ENCODE measurements around the gene C16orf95. TPM values are rescaled to one million over a fixed set of nuclear protein-coding genes. Genes with fewer than 3 reads are reported as not detected.

Gene C16orf95
- total RNA-seq, 1 donor from 2014 or later: 6.9 TPM

DNA sequence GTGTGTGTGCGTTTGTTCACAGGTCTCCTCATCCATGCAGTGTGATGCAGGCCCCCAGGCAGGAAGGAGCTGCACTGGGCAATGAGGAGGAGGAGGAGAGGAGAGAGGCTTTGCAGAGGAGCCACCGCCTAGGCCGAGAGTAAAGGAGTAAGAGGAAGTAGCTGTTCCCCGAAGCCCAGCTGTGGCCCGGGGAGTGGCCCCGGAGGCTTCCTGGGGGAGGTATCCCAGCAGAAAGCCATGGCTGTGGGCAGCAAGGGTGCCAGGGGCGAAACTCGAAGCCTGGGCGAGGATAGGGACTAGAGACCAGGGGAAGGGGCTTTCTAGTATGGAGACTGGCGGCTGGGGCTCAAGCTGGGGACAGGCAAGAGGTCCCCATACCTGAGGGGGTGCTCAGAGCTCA lies 12.2 kb downstream of the C16orf95 start:
- TF ChIP-seq, protein P1, sequence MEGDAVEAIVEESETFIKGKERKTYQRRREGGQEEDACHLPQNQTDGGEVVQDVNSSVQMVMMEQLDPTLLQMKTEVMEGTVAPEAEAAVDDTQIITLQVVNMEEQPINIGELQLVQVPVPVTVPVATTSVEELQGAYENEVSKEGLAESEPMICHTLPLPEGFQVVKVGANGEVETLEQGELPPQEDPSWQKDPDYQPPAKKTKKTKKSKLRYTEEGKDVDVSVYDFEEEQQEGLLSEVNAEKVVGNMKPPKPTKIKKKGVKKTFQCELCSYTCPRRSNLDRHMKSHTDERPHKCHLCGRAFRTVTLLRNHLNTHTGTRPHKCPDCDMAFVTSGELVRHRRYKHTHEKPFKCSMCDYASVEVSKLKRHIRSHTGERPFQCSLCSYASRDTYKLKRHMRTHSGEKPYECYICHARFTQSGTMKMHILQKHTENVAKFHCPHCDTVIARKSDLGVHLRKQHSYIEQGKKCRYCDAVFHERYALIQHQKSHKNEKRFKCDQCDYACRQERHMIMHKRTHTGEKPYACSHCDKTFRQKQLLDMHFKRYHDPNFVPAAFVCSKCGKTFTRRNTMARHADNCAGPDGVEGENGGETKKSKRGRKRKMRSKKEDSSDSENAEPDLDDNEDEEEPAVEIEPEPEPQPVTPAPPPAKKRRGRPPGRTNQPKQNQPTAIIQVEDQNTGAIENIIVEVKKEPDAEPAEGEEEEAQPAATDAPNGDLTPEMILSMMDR (IDR thresholded peaks at IDR 0.05): no peak
- DNase-seq (ENCODE audit: low spot score): peak; percentile 88
- no peaks in the 10 kb centered on the region for H3K27me3 Mint-ChIP-seq (ENCODE audit: low read depth)
- no peaks in the 10 kb centered on the region for H3K4me1 Mint-ChIP-seq (ENCODE audit: low read depth)
- H3K27ac Mint-ChIP-seq (ENCODE audit: unreplicated experiment): no peak overlapping the region
- peaks cover 5% of the 10 kb centered on the region for H3K36me3 Mint-ChIP-seq (ENCODE audit: low read depth)
- no peaks in the 10 kb centered on the region for H3K9me3 Mint-ChIP-seq (ENCODE audit: low read depth)
- no peak overlapping the region for H3K4me3 Mint-ChIP-seq (ENCODE audit: unreplicated experiment)

DNA sequence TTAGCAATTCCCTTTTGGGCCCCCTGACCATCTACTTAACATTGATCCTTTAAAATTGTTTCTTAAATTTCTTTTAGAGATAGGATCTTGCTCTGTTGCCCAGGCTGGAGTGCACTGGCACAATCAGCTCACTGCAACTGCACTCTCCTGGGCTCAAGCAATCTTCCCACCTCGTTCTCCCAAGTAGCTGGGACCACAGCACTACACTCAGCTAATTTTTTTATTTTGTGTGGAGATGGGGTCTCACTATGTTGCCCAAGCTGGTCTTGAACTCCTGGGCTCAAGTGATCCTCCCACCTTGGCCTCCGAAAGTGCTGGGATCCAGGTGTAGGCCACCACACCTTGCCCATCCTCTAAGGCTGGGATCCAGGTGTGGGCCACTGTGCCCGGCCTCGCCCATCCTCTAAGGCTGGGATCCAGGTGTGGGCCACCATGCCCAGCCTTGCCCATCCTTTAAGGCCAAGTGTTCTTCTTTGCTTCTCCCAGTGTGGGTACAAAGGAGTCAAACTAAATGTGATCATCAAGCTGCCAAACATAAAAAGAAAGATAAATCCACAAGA lies 13.2 kb downstream of the C16orf95 start:
- no peak overlapping the region for H3K4me3 Mint-ChIP-seq (ENCODE audit: unreplicated experiment)
- TF ChIP-seq, protein P1 (IDR thresholded peaks at IDR 0.05): no peak
- H3K27me3 Mint-ChIP-seq (ENCODE audit: low read depth): no peaks in the 10 kb centered on the region
- no peak for DNase-seq (ENCODE audit: low spot score)
- H3K27ac Mint-ChIP-seq (ENCODE audit: unreplicated experiment): no peak overlapping the region
- no peaks in the 10 kb centered on the region for H3K4me1 Mint-ChIP-seq (ENCODE audit: low read depth)
- no peaks in the 10 kb centered on the region for H3K9me3 Mint-ChIP-seq (ENCODE audit: low read depth)
- peaks cover 5% of the 10 kb centered on the region for H3K36me3 Mint-ChIP-seq (ENCODE audit: low read depth)

DNA sequence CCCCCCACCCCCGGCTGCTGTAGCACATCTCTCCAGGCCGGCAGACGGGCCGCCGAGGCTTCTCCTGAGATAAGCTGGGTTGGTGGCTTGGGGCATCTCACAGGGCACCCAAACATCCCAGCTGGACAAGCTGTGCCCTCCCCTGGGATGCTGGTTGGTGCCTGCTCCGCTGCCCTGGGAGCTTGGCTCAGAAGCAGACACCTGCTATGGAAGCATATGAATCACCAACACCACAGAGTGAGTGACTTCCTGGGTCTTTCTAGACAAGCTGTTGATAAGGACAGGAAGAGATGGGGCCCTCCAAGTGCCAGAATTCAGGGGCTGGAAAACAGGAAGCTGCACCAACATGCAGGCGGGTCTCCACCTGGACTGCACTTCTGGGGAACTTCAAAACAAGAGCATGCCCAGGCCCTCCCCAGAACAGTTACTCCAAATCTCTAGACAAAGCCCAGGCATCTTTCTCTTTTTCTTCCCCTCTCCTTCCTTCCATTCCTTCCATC lies 13.7 kb downstream of the C16orf95 start:
- no peaks in the 10 kb centered on the region for H3K4me1 Mint-ChIP-seq (ENCODE audit: low read depth)
- H3K4me3 Mint-ChIP-seq (ENCODE audit: unreplicated experiment): no peak overlapping the region
- H3K36me3 Mint-ChIP-seq (ENCODE audit: low read depth): peaks cover 5% of the 10 kb centered on the region
- no peaks in the 10 kb centered on the region for H3K27me3 Mint-ChIP-seq (ENCODE audit: low read depth)
- no peak overlapping the region for H3K27ac Mint-ChIP-seq (ENCODE audit: unreplicated experiment)
- no peak for DNase-seq (ENCODE audit: low spot score)
- TF ChIP-seq, protein P1 (IDR thresholded peaks at IDR 0.05): no peak
- no peaks in the 10 kb centered on the region for H3K9me3 Mint-ChIP-seq (ENCODE audit: low read depth)

DNA sequence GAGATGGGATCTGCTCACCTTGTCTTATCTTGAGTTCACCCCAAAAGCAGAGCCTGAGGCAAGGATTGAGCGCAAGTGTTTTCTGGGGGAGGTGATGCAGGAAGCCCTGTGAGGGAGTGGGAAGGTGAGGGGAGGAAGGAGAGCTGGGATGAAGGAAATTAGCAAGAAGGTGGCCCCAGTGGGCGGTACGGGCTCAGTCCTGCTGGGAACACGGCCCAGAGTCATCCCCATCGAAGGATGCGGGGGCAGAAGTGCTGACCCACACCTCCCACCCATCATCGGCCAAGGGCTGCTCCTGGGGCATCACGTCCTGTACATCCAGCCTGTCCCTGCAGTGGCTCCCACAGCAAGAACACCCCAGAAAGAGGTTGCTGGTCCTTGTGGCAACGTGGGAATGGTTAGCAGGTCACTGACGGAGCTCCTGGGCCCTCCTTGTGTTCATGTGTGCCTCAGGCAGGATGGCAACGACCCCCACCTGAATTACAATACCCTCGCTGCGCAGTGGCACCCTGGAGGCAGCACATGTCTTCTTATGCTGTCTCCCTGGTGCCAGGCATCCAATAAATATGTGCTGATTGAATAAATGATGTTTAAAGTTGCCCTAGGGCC lies 18.2 kb downstream of the C16orf95 start:
- H3K27ac Mint-ChIP-seq (ENCODE audit: unreplicated experiment): no peak overlapping the region
- H3K36me3 Mint-ChIP-seq (ENCODE audit: low read depth): peaks cover 8% of the 10 kb centered on the region
- TF ChIP-seq, protein P1 (IDR thresholded peaks at IDR 0.05): no peak
- H3K9me3 Mint-ChIP-seq (ENCODE audit: low read depth): no peaks in the 10 kb centered on the region
- no peak overlapping the region for H3K4me3 Mint-ChIP-seq (ENCODE audit: unreplicated experiment)
- H3K4me1 Mint-ChIP-seq (ENCODE audit: low read depth): peaks cover 2% of the 10 kb centered on the region
- DNase-seq (ENCODE audit: low spot score): no peak
- no peaks in the 10 kb centered on the region for H3K27me3 Mint-ChIP-seq (ENCODE audit: low read depth)

DNA sequence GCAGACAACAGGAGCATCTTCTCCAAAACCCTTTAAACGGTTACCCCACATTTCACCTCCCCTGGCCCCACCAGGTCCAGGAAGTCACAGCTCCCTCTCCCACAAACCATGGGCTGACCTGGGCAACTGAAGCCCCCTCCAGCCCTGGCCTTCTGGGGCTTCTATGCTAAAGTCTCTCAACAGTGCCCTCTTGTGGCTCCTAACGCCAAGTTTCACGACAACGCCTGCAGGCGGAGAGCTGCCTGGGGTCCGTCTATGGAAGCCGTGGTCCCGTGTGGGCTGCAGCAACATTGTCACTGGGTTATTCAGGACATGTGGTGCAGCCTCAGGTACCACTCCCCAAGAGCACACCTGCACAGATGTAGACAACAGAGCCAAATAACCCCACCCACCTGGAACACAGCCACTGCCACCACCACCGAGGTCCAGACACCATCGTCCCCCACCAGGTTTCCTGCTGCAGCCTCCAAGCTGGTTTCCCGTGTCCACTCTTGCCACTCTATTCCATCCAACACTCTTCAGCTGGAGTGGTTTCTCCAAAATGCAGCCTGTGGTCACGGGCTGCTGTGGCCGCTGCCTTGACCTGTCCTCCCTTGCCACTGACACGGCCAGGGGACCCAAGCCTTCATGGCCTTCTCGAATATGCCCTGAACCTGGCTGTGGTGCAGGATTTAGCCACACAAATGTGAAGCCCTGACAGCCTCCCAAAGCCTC lies 19.1 kb downstream of the C16orf95 start:
- no peaks in the 10 kb centered on the region for H3K9me3 Mint-ChIP-seq (ENCODE audit: low read depth)
- no peak overlapping the region for H3K4me3 Mint-ChIP-seq (ENCODE audit: unreplicated experiment)
- no peaks in the 10 kb centered on the region for H3K27me3 Mint-ChIP-seq (ENCODE audit: low read depth)
- H3K27ac Mint-ChIP-seq (ENCODE audit: unreplicated experiment): no peak overlapping the region
- H3K4me1 Mint-ChIP-seq (ENCODE audit: low read depth): peaks cover 2% of the 10 kb centered on the region
- H3K36me3 Mint-ChIP-seq (ENCODE audit: low read depth): peaks cover 9% of the 10 kb centered on the region
- DNase-seq (ENCODE audit: low spot score): no peak
- TF ChIP-seq, protein P1 (IDR thresholded peaks at IDR 0.05): peak; percentile 86

All from chondrocyte (in vitro differentiated cells).